Kidney tubule cell (primary cell): Measurements from ENCODE around the gene CBFA2T2.

ENCODE experiments used
- DNase-seq: peaks from one replicate; pipeline ENCODE4 v3.0.0-alpha.2; 2018; ENCODE audit warnings: low spot score

CBFA2T2 gene

DNA sequence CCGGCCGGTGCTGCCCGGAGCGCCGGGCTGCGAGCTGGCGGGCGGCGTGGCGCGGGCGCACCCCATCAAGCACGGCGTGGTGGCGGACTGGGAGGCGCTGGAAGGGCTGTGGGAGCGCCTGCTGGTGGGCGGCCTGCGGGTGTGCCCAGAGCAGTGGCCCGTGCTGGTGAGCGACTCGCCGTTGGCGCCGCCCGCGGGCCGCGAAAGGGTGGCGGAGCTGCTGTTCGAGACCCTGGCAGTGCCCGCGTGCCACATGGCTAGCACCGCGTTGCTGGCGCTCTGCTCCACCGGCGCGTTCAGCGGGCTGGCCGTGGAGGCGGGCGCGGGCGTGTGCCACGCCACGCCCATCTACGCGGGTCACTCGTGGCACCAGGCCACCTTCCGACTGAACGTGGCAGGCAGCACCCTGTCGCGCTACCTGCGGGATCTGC lies 177.4 kb downstream of the CBFA2T2 start:
- peak; percentile 60 for DNase-seq

DNA sequence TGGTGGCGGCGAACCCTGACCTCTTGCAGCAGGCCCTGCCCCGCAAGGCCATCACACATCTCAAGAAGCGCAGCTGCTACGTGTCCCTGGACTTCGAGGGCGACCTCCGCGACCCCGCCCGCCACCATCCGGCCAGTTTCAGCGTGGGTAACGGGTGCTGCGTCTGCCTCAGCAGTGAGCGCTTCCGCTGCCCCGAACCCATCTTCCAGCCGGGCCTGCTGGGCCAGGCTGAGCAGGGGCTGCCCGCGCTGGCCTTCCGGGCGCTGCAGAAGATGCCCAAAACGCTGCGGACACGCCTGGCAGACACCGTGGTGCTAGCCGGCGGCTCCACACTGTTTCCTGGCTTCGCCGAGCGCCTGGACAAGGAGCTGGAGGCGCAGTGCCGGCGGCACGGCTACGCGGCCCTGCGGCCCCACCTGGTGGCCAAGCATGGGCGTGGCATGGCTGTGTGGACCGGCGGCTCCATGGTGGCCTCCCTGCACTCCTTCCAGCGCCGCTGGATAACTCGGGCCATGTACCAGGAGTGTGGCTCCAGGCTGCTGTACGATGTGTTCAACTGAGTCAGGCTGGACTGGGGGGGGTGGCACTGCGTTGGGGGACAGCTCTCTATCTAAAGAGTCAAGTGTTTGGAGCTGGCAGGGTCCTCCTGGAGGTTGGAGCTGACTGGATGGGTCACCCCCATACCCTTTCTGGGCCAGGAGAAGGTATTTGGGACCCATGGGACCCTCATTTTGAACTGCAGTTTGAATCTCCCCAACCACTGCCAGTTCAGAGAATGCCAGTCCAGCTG lies 178.0 kb downstream of the CBFA2T2 start:
- DNase-seq: peak; percentile 85

DNA sequence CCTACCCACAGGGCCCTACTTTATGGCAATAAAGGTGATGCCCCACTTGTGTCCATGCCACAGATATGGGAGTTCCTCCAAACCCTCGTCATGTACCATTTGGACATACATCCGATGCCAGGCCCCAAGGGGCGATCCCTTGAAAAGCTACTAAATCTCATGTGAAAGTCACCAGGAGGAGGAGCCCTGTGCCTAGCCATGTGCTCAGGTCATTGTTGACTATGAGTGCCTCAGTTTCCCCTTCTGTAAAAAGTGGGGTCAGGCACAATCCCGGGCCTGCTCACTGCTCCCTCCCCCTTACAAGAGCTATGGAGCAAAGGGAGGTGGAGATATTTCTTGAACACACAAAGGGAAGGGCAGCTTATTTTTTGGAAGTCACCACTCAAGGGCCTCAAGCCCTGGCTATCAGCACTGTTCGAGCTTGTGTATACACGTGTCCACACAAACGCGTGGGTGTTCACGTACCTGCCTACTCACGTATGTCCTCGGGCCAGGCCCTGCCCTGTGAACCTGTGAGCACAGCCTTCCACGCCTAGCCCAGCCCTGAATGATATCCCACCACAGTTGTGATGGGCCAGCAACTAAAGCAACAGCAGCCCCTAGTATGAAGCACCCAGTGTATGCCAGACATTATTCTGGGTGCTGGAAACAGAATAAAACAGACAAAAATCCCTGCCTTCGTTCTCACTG lies 178.7 kb downstream of the CBFA2T2 start:
- no peak for DNase-seq

DNA sequence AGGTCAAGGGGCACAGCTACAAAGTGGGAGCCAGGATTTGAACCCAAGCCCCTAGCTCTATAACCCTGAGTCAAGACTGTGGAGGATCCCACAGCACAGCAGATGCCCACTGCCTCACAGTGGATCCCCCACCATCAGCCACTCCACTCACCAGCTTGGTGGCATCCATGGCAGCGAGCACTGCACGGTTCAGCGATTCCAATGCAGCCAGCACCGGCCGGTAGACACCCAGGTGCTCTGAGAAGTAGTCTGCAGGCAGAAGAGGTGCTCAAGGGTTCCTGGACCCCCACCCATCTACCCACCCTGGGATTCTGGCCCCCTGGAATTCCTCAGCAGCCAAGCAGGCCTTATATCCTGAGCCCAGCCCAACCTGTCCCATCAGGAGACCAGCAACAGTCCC lies 179.3 kb downstream of the CBFA2T2 start:
- no peak for DNase-seq

DNA sequence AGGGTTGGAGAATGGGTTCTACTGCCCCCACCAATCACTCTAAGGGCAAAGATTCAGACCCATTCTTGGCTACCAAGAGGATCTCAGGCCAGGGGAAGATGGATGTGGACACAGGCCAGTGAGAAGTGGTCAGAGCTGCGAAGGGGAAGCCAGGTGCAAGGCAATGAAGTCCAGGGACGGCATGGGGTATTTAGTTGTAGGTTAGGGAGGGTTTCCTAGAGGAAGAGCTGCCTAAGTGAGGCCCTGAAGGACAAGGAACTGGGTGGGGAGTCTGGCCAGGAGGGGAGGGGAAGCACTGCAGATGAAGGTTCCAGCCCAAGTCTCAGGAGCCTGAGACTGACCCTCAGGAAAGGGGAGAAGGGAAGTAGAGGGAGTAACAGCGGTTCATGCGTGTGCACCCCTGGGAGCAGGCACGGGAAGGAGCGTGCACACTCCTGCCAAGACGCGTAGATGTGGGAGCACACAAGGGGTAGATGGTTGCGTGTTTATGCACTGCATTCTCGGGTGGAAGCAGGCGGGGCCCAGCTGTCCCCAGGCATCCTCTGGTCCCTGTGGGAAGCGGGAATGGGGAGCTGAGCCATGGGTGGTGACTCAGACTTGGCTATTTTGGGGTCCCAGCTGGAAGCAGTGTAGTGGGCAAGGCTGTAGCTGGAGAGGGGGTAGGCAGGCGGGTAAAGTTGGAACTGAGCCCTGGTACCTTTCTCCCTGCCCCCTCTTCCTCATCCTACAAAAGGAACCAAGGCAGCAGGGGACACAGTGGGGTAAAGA lies 180.2 kb downstream of the CBFA2T2 start:
- DNase-seq: no peak

DNA sequence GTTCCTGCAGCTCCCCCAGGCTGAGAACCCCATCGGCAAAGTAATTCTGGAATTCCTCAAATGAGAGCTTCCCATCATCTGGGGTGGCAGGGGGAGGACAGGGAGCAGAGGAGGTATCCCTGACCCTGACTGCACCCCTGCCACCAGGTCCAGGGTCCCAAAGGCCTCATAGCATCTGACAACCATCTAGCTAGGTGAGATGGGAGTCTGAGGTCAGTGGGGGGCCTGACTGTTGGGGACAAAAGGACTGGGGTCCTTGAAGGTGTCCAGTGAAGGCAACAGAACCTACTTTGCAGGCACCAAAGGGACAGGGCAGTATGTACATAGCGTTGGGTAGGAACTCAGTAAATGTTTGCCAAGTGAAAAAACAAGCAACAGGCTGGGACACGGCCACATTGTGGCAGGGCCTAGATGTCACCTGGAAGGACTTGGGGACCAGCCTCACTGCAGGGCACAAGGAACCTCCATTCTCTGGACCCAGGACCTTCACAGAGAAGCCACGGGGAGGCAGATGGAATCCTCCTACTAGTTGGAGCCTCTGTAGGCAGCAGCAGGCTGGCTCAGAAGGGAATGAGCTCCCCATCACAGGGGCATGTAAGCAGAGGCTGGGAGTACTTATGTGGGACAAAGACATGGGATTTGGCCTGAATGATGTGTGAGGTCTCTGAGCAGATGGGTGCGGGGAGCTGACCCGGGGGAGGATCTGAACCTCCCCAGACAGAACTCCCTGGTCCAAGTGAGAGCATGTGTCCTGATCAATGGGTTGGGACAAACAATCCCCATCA lies 181.0 kb downstream of the CBFA2T2 start:
- DNase-seq: no peak

DNA sequence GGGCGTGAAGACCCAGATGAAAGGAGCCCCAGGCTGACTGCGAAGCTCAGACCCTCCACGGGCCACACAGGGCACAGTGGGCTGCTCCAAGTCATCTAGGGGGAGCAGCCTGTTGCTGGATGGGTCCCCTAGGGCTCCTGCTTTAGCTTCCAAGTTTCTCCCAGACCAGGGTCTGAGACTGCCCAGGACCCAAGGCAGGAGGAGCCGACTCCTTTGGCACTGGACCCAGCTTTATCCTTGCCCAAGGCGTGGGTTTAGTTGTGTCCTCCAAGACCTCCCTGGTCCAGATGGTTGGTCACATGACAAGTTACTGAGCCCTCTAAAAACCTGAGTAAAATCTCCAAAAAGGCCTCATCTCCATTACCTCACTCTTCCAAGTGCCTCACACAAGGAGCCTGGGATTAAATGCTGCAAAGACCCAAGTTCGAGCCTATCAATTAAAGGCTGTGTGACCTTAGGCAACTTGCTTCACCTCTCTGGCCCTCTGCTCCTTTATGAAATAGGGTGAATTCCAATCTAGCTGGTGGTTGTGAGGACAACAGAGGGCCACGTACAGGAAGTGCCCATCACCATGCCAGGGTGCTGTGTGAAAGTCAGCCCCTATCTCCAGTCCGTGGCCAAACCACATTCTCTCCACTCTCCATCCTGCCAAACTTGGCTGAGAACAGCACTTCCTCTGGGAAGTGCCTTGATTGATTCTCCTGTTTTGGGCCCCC lies 181.8 kb downstream of the CBFA2T2 start:
- DNase-seq: no peak

DNA sequence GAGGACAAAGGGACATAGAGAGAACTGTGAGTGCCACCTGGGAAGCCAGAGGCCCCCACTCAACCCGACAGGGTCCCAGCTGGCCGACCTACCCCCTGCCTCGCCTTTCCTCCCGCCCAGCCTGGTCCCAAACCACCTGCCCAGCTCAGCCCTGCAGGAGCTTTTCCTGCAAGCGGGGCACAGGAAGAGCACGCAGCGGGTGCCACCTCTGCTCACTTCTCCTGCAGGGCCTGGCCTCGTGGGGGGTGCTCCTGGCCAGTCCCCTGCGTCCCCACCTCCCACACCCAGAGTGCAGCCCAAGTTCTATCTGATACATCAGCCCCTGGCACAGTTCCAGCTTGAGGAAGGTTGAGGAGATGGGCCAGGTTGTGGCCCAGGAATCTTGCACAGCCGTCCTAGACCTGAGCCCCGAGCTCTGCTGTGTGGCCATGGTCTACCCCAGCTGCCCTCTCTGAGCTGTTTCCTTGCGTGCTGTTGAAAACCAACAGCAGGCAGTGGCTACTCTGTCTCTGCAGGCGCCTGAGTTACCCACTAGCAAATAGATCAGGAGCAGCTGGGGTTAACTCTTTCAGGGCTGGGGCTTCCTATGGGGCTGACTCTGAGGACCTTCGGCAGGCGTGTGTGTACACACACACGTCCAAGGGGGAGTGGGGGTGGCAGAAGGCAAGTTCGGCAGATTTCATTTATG lies 182.7 kb downstream of the CBFA2T2 start:
- no peak for DNase-seq

DNA sequence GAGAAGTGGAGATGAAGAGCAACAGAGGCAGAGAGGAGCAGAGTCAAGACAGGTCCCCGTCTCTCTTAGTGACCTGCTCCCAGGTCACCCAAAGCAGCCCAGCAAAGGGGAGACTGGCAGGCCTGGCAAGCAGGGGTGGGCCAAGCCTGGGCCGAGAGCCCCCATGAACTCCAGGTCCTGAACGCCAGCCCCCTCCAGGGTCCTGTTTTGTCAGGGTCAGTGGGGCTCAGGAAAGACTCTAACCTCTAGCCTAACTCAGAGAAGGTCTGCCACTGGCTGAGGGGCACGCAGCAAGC lies 183.2 kb downstream of the CBFA2T2 start:
- no peak for DNase-seq

DNA sequence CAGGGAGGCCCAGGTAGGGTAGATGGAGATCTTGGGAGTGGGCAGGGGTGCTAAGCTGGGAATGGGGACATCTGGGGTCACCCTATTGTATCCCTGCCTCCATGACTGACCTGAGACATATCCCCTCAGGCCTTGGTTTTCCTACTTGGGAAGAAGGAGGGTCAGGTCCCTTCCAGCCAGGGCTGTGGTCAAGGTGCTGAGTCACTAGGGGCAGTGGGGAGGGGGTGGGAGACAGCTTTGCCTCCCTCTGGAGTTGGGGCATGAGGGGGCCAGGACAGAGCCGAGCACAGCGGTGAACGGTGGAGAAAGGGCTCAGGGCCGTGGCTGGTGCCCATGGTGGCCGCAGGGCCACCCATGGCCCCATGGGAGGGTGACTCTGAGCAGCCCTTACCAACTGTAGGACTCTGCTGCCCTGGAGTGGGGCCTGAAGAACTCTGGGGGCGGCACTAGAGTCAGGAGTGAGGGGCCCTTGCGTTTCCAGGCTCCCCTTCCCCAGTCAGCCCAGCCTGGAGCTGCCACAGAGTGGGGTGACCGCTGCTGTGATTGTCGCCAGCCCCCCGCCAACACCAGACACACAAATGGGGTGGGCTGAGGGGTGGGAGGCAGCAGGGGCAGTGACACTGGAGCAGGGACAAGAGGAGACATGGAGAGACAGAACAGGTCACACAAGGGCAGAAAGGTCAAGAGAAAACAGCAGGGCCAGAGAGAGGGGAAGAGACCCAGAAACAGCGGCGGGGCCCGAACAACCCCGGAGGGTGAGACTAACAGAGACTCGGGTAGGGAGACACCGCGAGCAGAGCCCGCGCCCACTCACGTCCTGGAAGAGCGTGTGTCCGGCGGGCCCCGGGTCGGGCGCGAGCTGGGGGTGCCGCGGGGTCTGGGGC lies 183.8 kb downstream of the CBFA2T2 start:
- peak; percentile 30 for DNase-seq

DNA sequence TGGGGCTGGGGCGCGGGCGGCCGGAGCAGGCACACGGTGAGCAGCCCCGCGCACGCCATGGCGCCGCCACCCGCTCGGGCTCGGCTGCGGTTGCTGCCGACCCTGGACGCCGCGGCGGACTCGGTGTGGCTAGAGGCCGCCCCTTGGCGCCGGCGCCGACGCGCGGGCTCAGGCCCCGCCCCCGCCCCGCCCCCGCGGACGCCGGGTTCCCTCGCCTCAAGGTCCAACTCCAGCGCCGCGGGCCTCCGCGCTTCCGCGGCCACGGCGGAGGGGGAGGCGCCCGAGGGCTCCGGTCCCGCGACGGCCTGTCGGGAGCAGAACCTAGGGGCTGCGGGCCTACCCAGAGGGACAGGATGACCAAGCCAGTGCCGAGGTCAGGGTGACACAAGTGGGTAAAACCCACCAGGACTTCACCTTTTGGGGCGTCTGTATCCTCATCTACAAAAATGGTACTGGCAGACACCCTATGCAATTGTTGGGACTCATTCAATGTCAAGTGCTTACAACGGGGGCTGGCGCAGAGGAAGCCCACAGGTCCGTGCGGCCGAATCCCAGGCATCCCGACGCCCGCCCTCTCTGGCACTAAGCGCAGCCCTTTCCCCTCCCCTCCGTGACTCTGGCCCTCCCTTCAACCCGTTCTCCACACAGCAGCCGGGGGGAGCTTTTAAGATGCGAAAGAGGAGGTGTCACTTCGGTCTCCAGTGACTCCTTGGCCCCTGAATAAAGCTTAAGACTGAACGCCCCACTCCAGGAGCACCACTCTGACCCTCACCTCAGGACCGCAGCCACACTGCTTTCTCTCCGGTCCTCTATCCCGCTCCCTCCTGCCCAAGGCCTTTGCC lies 184.6 kb downstream of the CBFA2T2 start, which contains the start of gene NECAB3:
Gene NECAB3, minus strand, starts transcription at position 135 of the 842 bp plus-strand sequence. Its CDS starts 76 bp downstream, at position 59.
- DNase-seq: peak; percentile 78

DNA sequence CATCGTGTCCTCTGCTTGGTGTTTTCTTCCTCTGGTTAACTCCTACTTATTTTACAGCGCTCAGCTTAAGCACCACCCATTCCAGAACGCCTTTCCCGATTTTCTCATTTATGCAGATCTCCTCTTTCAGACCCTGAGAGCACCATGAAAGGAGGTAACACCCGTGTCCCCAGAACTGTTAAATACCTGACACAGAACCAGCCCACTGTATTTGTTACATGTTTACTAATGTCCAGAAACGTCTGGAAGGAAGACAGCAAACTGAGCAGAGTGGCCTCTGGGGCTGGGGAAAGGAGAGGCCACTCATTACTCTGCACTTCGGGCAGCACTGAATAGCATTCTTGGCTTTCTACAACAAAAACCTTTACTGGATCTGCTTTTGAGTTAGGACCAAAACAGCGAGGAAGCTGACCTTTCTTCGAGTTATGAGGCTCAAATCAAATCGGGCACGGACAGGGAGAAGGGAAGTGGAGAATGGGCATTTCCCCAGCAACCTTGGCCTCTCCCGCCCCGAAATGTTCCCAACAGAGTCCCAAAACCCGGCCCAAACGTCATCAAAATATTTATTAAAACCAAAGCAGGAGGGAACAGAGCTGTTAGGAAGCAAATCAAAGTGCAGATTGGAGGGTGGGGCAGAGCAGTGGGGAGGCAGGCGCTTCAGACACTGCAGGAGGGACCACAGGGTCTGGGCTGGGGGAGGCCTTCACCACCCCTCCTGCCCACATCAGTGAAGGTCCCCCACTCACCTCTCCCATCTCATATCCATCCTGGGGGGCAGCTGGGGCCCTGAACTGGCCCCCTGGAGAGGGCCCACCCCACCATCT lies 185.5 kb downstream of the CBFA2T2 start:
- no peak for DNase-seq

DNA sequence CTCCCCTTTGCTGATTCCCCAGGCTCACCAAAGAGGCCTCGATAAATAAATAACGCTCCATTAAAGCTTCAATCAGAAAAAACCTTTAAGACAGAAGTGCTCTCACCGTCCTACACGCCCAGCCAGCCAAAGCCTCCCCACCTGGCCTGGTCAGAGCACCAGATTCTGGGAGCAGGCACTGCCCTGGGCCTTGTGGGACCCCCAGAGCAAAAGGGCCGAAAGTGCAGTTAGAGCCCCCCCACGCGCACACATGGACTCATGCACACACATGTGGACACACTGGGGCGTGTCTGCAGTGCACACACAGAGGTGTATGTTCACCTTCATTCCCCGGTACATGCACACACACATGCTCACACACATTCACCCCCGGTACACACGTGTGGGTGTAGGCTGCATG lies 186.2 kb downstream of the CBFA2T2 start:
- DNase-seq: no peak

DNA sequence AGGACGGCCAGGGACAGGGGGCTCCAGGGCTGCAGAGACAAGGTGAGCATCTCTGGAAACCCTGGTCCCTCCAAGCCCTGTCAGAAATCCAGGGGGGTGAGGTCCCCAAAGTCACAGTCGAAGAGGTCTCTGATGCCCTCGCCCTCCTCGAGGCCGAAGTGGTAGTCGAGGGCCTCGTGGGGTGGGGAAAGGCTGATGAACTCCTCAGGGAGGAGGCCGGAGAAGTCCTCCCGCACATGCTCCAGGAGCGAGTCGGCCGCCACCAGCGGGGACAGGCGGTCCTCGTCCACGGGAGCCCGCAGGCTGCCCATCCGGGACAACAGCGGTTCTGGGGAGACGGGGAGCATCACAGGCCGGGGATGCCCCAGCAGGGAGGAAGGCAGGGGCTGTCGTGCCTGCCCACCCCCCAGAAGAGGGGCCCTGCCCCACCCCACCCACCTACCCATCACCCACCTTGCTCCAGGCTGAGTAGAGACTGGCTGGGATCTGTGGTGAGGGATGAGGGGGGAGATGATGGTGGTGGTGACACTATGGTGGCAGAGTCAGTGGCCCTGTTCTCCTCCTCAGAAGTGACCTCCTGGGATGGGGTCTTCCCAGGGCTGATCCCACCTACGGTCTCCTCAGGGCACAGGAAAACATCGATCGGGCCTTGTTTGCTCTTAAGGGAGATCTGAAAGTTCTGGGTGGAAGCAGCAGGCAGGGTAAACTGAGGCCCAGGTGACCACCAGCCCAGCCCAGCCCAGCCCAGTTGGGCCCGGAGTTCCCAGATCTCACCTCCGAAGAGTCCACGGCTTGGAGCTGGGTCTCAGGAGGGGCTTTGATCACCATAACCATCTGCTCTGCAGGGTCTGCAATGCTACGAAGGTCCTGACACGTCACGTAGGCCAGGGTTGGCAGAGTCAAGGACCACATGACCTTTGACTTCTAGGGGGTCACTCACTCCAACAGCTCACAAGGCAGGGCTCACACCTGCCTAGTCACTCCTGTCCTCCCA lies 187.1 kb downstream of the CBFA2T2 start:
- no peak for DNase-seq

DNA sequence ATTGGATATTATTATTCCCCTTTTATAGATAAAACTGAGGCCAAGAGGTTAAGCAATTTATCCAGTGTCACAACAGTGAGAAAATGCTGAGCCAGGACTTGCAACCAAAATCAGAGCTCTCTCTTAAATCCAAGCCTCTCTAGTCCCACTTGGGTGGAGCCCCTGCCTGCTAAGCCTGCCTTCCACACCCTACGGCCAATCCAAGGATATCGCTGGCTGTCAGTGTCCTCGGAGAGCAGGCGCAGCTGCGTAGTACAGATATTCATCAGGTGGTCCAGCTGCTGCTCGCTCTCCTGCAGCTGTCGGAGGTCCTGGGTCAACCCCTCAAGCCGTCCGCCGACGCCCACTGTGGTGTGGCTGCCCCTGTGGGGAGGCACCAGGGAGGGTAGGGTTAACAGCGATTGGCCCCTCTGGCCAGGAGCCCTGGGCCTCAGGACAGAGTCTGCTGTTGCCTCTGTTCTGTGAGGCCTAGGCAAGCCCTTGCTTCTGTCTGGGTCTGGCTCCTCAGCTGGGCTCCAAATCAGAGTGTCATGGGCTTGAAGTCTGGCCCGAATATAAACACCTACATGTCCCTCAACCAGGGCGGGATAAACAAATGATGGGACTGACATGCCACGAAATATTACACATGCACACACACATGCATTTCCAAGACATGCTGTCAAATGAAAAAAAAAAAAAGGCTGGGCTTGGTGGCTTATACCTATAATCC lies 188.3 kb downstream of the CBFA2T2 start:
- no peak for DNase-seq
